Measurements from ENCODE around the gene SYT14. TPM values are rescaled to one million over a fixed set of nuclear protein-coding genes. Genes with fewer than 3 reads are reported as not detected.

SYT14 gene
- polyA plus RNA-seq, 3 donors: not detected

DNA sequence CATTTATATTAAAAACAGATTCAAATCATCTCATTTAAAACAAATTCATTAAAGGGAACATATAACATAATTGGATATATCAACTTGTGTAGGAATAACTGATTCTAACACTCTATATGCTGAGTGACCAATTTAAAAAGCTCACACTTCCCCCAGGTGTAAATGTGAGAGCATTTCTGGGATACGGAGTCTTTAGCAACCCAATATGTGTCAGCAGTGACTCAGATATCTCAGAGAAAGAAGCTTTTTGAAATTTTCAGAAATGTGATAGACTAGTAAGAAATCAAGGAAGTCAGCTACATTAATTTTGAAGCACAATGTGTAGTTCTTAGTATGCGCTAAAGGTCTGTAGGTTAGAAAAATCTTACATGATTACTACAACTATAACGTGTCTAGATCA lies 206.7 kb downstream of the SYT14 start:
- no peak overlapping the region for H3K4me3 Mint-ChIP-seq
- Histone ChIP-seq H3K9me3 (replicated peaks in 1 of 2; ENCODE audit: control insufficient read depth in 1 of 2, insufficient read depth in 1 of 2, low read length in 2 of 2) (no peaks in the 10 kb centered on the region), H3K27me3 (ENCODE audit: control insufficient read depth in 2 of 2, insufficient read depth in 2 of 2, low read length in 2 of 2) (no peaks in the 10 kb centered on the region), H3K79me2 (ENCODE audit: insufficient read depth, low read length) (no peaks in the 10 kb centered on the region), H2AFZ (ENCODE audit: insufficient read depth, low read depth, low read length, poor library complexity, severe bottlenecking) (no peak overlapping the region), H3K9ac (ENCODE audit: insufficient read depth, low read length, poor library complexity, severe bottlenecking) (no peak overlapping the region), H3K36me3 (replicated peaks in 1 of 2; ENCODE audit: control insufficient read depth in 1 of 2, insufficient read depth in 2 of 2, low read length in 2 of 2) (no peaks in the 10 kb centered on the region), H4K20me1 (ENCODE audit: insufficient read depth, low read length) (no peaks in the 10 kb centered on the region), H3K4me2 (replicated peaks; ENCODE audit: extremely low read depth, low read length, poor library complexity, severe bottlenecking) (no peak overlapping the region), H3K27ac (ENCODE audit: low read depth in 1 of 2, low read length in 2 of 2) (no peak overlapping the region), H3K4me1 (ENCODE audit: control insufficient read depth in 1 of 2, insufficient read depth in 2 of 2, low read length in 2 of 2) (no peaks in the 10 kb centered on the region), H3K4me3 (replicated peaks in 1 of 3; ENCODE audit: low read depth in 2 of 3, low read length in 3 of 3) (no peak overlapping the region)
- H3K36me3 Mint-ChIP-seq: no peaks in the 10 kb centered on the region
- peaks cover 0 to 2% (median 0%) of the 10 kb centered on the region in 3 donors for H3K27me3 Mint-ChIP-seq (ENCODE audit: low read depth in 3 of 3)
- TF ChIP-seq, protein P1, sequence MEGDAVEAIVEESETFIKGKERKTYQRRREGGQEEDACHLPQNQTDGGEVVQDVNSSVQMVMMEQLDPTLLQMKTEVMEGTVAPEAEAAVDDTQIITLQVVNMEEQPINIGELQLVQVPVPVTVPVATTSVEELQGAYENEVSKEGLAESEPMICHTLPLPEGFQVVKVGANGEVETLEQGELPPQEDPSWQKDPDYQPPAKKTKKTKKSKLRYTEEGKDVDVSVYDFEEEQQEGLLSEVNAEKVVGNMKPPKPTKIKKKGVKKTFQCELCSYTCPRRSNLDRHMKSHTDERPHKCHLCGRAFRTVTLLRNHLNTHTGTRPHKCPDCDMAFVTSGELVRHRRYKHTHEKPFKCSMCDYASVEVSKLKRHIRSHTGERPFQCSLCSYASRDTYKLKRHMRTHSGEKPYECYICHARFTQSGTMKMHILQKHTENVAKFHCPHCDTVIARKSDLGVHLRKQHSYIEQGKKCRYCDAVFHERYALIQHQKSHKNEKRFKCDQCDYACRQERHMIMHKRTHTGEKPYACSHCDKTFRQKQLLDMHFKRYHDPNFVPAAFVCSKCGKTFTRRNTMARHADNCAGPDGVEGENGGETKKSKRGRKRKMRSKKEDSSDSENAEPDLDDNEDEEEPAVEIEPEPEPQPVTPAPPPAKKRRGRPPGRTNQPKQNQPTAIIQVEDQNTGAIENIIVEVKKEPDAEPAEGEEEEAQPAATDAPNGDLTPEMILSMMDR (IDR thresholded peaks at IDR 0.05): no peak
- DNase-seq: no peak
- H3K27ac Mint-ChIP-seq: no peak overlapping the region
- WGBS (ENCODE audit: insufficient coverage): no CpG with 5 or more reads among the region's 3 CpGs
- H3K4me1 Mint-ChIP-seq: no peaks in the 10 kb centered on the region
- intact Hi-C loops (cut with micrococcal nuclease): loop anchor here in 1 of 2 donors (10.0 kb wide), 1 partner anchor 260 kb away; no protein-coding TSS in a partner anchor
- no peaks in the 10 kb centered on the region for H3K9me3 Mint-ChIP-seq

DNA sequence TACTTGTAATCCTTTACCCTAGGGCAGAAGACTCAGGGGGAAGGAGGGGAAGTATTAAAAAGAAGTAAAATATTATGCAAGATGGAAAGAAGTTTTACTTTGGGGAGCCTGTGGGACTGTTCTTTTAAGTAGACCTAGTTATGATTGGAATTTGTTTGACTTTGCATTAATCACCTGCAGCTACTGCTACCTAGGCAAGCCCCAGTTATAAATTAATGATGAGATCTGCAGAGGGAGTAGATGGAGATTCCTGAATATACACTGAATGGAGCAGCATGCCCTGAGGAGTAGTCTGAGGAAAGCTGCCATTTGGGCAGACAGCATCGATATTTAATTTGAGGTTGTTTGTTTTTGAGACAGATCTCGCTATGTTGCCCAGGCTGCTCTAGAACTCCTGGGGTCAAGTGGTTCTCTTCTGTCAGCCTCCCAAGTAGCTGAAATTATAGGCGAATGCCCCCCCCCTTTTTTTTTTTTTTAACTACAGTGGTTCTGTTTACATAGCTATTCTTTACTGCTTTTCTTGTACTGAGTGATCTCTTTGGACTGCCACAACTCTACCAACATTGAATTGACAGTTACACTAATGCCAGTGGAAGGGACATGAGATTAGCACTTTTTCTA lies 213.1 kb downstream of the SYT14 start:
- DNase-seq: no peak
- intact Hi-C loops (cut with micrococcal nuclease): no loop called here
- no peaks in the 10 kb centered on the region for H3K9me3 ChIP-seq (replicated peaks in 1 of 2; ENCODE audit: control insufficient read depth in 1 of 2, insufficient read depth in 1 of 2, low read length in 2 of 2)
- Mint-ChIP-seq H3K9me3 (no peaks in the 10 kb centered on the region), H3K4me3 (no peak overlapping the region), H3K36me3 (no peaks in the 10 kb centered on the region), H3K27me3 (ENCODE audit: low read depth in 3 of 3) (no peaks in the 10 kb centered on the region), H3K27ac (no peak overlapping the region), H3K4me1 (no peaks in the 10 kb centered on the region)
- H3K79me2 ChIP-seq (ENCODE audit: insufficient read depth, low read length): no peaks in the 10 kb centered on the region
- no CpG with 5 or more reads among the region's 3 CpGs for WGBS (ENCODE audit: insufficient coverage)
- H3K4me1 ChIP-seq (ENCODE audit: control insufficient read depth in 1 of 2, insufficient read depth in 2 of 2, low read length in 2 of 2): no peaks in the 10 kb centered on the region
- H3K4me3 ChIP-seq (replicated peaks in 1 of 3; ENCODE audit: low read depth in 2 of 3, low read length in 3 of 3): no peak overlapping the region
- TF ChIP-seq, protein P1 (IDR thresholded peaks at IDR 0.05): no peak
- H3K27ac ChIP-seq (ENCODE audit: low read depth in 1 of 2, low read length in 2 of 2): no peak overlapping the region
- H3K9ac ChIP-seq (ENCODE audit: insufficient read depth, low read length, poor library complexity, severe bottlenecking): no peak overlapping the region
- no peaks in the 10 kb centered on the region for H3K27me3 ChIP-seq (ENCODE audit: control insufficient read depth in 2 of 2, insufficient read depth in 2 of 2, low read length in 2 of 2)
- no peaks in the 10 kb centered on the region for H3K36me3 ChIP-seq (replicated peaks in 1 of 2; ENCODE audit: control insufficient read depth in 1 of 2, insufficient read depth in 2 of 2, low read length in 2 of 2)
- H4K20me1 ChIP-seq (ENCODE audit: insufficient read depth, low read length): no peaks in the 10 kb centered on the region
- no peak overlapping the region for H2AFZ ChIP-seq (ENCODE audit: insufficient read depth, low read depth, low read length, poor library complexity, severe bottlenecking)
- no peak overlapping the region for H3K4me2 ChIP-seq (replicated peaks; ENCODE audit: extremely low read depth, low read length, poor library complexity, severe bottlenecking)

Measured in CD14-positive monocyte (primary cell).